HFF-Myc (cell line): ENCODE measurements around the gene EEF2KMT.

Source experiments
- DNase-seq: peaks from one replicate; pipeline ENCODE4 v3.0.0-alpha.2; 2011; ENCODE audit warnings: low read depth; ENCODE audit errors: extremely low read depth
- H3K4me3 ChIP-seq: replicated peaks from 2 replicates; pipeline ENCODE4 v1.5.1; 2011; ENCODE audit warnings: low read depth, mild to moderate bottlenecking, control low read depth, low read length
- TF ChIP-seq, protein P1 (sequence below): IDR thresholded peaks from 2 replicates; pipeline ENCODE4 v1.5.1; 2012; ENCODE audit warnings: mild to moderate bottlenecking, low read depth, low read length, control low read depth; ENCODE audit errors: missing control alignments

EEF2KMT gene

DNA sequence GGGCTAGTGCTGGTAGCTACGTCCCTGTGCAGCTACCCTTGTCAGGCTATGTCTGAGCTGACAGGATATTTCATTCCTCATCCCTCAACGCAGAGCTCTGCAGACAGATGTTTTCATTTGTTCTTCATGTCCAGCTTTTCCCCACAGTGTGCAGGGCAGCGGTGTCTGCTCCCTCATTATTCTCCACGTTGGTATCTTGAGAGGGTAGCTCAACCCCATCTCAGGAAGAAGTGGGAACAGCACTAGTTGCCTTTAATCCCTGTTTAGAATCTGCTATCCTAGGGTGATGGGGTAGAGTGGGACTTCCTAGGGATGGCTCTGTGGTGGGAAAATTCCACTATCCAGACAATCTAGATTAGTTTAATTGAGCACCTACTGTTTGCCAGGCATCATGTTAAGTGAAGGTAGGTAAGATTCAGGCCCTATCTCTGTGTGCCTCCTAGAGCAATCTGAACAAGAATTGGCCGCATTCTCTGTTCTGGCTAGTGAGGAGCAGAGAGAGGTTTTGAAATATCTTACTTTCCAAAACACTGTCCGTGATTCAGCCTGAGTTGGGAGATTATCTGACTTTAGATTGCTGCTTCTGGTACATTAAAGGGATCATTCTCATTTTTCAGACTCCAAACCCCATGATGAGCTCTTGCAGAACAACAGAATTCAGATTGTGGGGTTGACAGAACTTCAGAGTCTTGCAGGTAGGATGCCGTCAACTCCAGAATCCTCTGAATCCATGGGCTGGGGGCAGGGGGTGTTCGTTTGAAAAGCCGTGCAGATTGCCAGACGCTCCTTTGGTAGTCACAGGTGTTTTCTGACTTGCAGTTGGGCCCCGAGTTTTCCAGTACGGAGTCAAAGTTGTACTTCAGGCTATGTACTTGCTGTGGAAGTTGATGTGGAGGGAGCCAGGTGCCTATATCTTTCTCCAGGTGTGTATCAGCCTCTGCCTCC is 25.0 kb downstream of the EEF2KMT start:
- peak overlapping the region; percentile 80 for H3K4me3 ChIP-seq
- no peak for DNase-seq
- TF ChIP-seq, protein P1, sequence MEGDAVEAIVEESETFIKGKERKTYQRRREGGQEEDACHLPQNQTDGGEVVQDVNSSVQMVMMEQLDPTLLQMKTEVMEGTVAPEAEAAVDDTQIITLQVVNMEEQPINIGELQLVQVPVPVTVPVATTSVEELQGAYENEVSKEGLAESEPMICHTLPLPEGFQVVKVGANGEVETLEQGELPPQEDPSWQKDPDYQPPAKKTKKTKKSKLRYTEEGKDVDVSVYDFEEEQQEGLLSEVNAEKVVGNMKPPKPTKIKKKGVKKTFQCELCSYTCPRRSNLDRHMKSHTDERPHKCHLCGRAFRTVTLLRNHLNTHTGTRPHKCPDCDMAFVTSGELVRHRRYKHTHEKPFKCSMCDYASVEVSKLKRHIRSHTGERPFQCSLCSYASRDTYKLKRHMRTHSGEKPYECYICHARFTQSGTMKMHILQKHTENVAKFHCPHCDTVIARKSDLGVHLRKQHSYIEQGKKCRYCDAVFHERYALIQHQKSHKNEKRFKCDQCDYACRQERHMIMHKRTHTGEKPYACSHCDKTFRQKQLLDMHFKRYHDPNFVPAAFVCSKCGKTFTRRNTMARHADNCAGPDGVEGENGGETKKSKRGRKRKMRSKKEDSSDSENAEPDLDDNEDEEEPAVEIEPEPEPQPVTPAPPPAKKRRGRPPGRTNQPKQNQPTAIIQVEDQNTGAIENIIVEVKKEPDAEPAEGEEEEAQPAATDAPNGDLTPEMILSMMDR: no peak

DNA sequence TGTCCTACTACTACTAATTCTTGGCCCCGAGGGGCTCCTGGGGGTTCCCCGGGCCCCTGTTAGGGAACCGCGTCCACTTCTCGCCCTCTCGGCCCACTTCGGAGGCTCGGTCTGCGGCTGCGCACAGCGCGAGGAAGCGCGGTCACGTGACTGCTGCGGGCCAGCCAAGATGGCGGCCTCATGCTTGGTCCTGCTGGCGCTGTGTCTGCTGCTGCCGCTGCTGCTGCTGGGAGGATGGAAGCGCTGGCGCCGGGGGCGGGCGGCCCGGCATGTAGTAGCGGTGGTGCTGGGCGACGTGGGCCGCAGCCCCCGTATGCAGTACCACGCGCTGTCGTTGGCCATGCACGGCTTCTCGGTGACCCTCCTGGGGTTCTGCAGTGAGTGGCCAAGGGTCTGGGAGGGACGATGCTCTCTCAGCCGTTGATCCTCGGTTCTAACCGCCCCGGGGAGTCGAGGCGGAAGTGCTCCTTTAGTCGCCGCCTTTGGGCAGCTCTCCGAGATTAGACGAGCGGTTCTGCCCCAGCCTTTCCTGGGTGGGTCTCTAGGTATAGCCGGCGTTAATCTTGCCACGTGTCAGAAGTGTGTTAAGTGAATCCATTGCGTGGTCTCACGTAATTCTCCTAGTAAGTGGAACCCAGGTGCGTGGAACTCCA is 25.8 kb downstream of the EEF2KMT start, which contains the start of gene ALG1:
ALG1 (plus strand) TSS at position 163 of the 653 bp plus-strand sequence; CDS start at position 170, 7 bp downstream.
- DNase-seq: peak; percentile 56
- TF ChIP-seq, protein P1: no peak

DNA sequence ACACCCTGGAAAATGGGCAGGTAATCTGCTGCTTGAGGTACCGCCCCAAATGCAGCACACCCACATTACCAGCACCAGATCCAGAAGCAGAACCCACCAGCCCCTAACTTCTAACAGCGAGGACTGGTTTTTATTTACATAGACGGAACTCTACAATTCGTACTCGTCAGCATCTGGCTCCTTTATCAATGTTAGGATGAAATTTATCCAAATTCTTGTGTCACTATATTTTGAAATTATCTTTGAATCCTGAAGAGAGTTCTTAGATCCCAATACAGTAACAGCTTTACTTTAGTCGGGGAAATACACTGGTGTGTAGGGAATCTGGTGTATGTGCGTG is 26.3 kb downstream of the EEF2KMT start:
- peak overlapping the region; percentile 80 for H3K4me3 ChIP-seq
- no peak for DNase-seq
- TF ChIP-seq, protein P1: no peak

More for the DNA sequence above, 25.8 kb downstream of the EEF2KMT start, which contains the start of gene ALG1:
- H3K4me3 ChIP-seq: peak within 1 kb of the TSS; percentile 80

DNA sequence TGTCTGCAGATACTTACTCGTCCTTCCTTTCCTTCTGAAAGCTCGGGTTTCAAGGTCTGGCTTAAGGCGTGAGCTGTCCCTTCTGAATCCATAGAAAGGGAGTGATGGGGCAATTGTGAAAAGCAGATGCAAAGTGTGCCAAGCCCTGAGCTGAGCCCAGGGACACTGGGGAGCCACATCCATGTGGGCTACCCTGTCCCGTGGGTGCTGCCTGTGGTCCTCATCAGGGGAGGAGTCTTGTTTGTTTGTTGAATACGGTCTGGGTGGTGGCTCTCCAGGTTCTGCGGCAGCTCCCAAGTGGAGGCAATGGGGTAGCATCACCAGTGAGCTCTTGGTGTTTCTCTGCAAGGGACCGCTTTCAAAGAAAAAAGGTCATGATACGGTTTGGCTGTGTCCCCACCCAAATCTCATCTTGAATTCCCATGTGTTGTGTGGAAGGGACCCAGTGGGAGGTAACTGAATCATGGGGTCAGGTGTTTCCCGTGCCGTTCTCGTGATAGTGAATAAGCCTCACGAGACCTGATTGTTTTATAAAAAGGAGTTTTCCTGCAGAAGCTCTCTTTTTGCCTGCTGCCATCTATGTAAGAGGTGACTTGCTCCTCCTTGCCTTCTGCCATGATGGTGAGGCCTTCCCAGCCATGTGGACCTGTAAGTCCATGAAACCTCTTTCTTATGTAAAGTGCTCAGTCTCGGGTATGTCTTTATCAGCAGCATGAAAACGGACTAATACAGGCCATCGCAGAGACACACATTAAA is 27.0 kb downstream of the EEF2KMT start:
- no peak for DNase-seq
- TF ChIP-seq, protein P1: no peak
- H3K4me3 ChIP-seq: no peak overlapping the region

DNA sequence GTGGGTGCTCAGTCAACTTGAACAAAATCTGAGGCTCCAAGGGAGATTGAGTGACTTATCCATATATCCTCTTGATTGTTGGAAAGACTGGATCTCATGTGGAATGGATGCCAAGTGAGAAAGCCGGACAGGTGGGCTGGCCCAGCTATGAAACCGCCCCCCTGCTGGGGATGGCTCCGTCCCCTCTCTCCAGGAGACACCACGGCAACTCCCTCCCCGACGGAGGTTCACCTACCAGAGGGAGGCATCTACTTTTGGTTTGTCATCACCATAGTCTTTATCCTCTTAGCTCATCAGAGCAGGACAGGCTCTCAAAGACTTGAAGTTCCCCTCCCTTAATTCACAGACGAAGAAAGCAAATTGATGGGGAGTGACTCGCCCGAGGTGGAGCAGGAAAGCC is 27.7 kb downstream of the EEF2KMT start:
- no peak overlapping the region for H3K4me3 ChIP-seq
- TF ChIP-seq, protein P1: no peak
- DNase-seq: no peak

DNA sequence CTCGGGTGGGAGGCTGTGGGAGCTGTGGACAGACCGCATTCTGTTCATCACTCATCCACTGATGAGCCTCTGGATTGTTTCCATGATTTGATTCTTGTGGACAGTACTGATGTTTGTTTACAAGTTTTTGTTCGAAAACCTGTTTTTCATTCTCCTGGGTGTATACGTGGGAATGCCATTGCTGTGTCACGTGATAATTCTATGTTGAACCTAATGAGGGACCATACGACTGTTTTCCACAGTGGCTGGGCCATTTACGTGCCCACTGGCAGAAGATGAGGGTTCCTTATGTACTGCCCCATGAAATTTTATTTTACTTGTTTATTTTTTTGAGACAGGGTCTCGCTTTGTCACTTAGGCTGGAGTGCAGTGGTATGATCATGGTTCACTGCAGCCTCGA is 28.5 kb downstream of the EEF2KMT start:
- DNase-seq: no peak
- TF ChIP-seq, protein P1: no peak
- no peak overlapping the region for H3K4me3 ChIP-seq
